Measurements from ENCODE around the gene MINAR1. TPM values are rescaled to one million over a fixed set of nuclear protein-coding genes. Genes with fewer than 3 reads are reported as not detected.

Gene MINAR1
- total RNA-seq, 2 experiments from 2014 or later = 1.8 to 2.0 TPM

- Histone ChIP-seq H3K9me3 (ENCODE audit: low read length) (no peaks in the 10 kb centered on the region), H3K4me1 (ENCODE audit: insufficient read depth, low read length, poor library complexity, severe bottlenecking) (no peaks in the 10 kb centered on the region), H4K20me1 (ENCODE audit: insufficient read depth, low read length) (no peaks in the 10 kb centered on the region), H3K4me3 (ENCODE audit: low read depth, low read length, poor library complexity, severe bottlenecking) (no peak overlapping the region), H3K4me2 (ENCODE audit: low read length) (no peak overlapping the region), H3K36me3 (ENCODE audit: insufficient read depth, low read length) (no peaks in the 10 kb centered on the region), H3K9me2 (ENCODE audit: insufficient read depth, low read length) (no peaks in the 10 kb centered on the region), H3K79me2 (ENCODE audit: insufficient read depth, low read depth, low read length) (no peaks in the 10 kb centered on the region), H3K27ac (ENCODE audit: low read depth, low read length, poor library complexity, severe bottlenecking) (no peak overlapping the region), H2AFZ (ENCODE audit: low read length) (no peak overlapping the region)
- CTCF ChIA-PET (ENCODE audit: unreplicated experiment) = no interaction called here
- no TSS peak for BruUV-seq (replicated peaks)
- POLR2A ChIA-PET = no interaction called here
- TF ChIP-seq CTCF (conservative IDR thresholded peaks at IDR 0.05; ENCODE audit: low read length) (no peak), EZH2phosphoT487 (IDR thresholded peaks at IDR 0.05; ENCODE audit: borderline replicate concordance, low read depth, low read length) (no peak)
- intact Hi-C loops (cut with micrococcal nuclease; ENCODE audit: unreplicated experiment) = no loop called here
- no peak for DNase-seq (ENCODE audit: low spot score)
These were observed 14.9 kb downstream of the MINAR1 start for GRCh38 chr15:79447060-79447459.

GRCh38 chr15:79450648-79451047, 18.5 kb downstream of the MINAR1 start:
- no peak overlapping the region for H3K4me2 ChIP-seq (ENCODE audit: low read length)
- POLR2A ChIA-PET = no interaction called here
- peaks cover 15% of the 10 kb centered on the region for H3K4me1 ChIP-seq (ENCODE audit: insufficient read depth, low read length, poor library complexity, severe bottlenecking)
- H3K27ac ChIP-seq (ENCODE audit: low read depth, low read length, poor library complexity, severe bottlenecking) = no peak overlapping the region
- H2AFZ ChIP-seq (ENCODE audit: low read length) = no peak overlapping the region
- H3K9me3 ChIP-seq (ENCODE audit: low read length) = no peaks in the 10 kb centered on the region
- H3K9me2 ChIP-seq (ENCODE audit: insufficient read depth, low read length) = no peaks in the 10 kb centered on the region
- TF ChIP-seq EZH2phosphoT487 (IDR thresholded peaks at IDR 0.05; ENCODE audit: borderline replicate concordance, low read depth, low read length) (no peak), CTCF (conservative IDR thresholded peaks at IDR 0.05; ENCODE audit: low read length) (peak; percentile 69)
- peak; percentile 13 for DNase-seq (ENCODE audit: low spot score)
- BruUV-seq (replicated peaks) = no TSS peak
- CTCF ChIA-PET (ENCODE audit: unreplicated experiment) = no interaction called here
- H4K20me1 ChIP-seq (ENCODE audit: insufficient read depth, low read length) = no peaks in the 10 kb centered on the region
- no peaks in the 10 kb centered on the region for H3K79me2 ChIP-seq (ENCODE audit: insufficient read depth, low read depth, low read length)
- H3K36me3 ChIP-seq (ENCODE audit: insufficient read depth, low read length) = no peaks in the 10 kb centered on the region
- no peak overlapping the region for H3K4me3 ChIP-seq (ENCODE audit: low read depth, low read length, poor library complexity, severe bottlenecking)
- intact Hi-C loops (cut with micrococcal nuclease; ENCODE audit: unreplicated experiment) = loop anchor here (5.0 kb wide), 1 partner anchor 147 kb away; no protein-coding TSS in a partner anchor

- no peaks in the 10 kb centered on the region for H4K20me1 ChIP-seq (ENCODE audit: insufficient read depth, low read length)
- intact Hi-C loops (cut with micrococcal nuclease; ENCODE audit: unreplicated experiment) = loop anchor here (5.0 kb wide), 1 partner anchor 146 kb away; no protein-coding TSS in a partner anchor
- peaks cover 15% of the 10 kb centered on the region for H3K4me1 ChIP-seq (ENCODE audit: insufficient read depth, low read length, poor library complexity, severe bottlenecking)
- CTCF ChIA-PET (ENCODE audit: unreplicated experiment) = no interaction called here
- no peak overlapping the region for H3K4me2 ChIP-seq (ENCODE audit: low read length)
- no TSS peak for BruUV-seq (replicated peaks)
- no peak for DNase-seq (ENCODE audit: low spot score)
- no peak overlapping the region for H3K27ac ChIP-seq (ENCODE audit: low read depth, low read length, poor library complexity, severe bottlenecking)
- no peak overlapping the region for H2AFZ ChIP-seq (ENCODE audit: low read length)
- TF ChIP-seq EZH2phosphoT487 (IDR thresholded peaks at IDR 0.05; ENCODE audit: borderline replicate concordance, low read depth, low read length) (no peak), CTCF (conservative IDR thresholded peaks at IDR 0.05; ENCODE audit: low read length) (no peak)
- POLR2A ChIA-PET = interaction anchor here (0.6 kb wide), 1 partner anchor 1244 kb away, joined by 4 read pairs; no protein-coding TSS in a partner anchor
- no peaks in the 10 kb centered on the region for H3K9me2 ChIP-seq (ENCODE audit: insufficient read depth, low read length)
- H3K79me2 ChIP-seq (ENCODE audit: insufficient read depth, low read depth, low read length) = no peaks in the 10 kb centered on the region
- H3K9me3 ChIP-seq (ENCODE audit: low read length) = no peaks in the 10 kb centered on the region
- H3K36me3 ChIP-seq (ENCODE audit: insufficient read depth, low read length) = no peaks in the 10 kb centered on the region
- H3K4me3 ChIP-seq (ENCODE audit: low read depth, low read length, poor library complexity, severe bottlenecking) = no peak overlapping the region
These were observed 19.3 kb downstream of the MINAR1 start for GRCh38 chr15:79451361-79451999.

Measured in OCI-LY7 (cell line).